ENCODE data around the gene ADH4. TPM values are rescaled to one million over a fixed set of nuclear protein-coding genes. Genes with fewer than 3 reads are reported as not detected.

ADH4 gene
- polyA plus RNA-seq, 1 donor (not counting 4 experiments of a cell fraction or from before 2014, with no cell fraction given) = not detected

DNA sequence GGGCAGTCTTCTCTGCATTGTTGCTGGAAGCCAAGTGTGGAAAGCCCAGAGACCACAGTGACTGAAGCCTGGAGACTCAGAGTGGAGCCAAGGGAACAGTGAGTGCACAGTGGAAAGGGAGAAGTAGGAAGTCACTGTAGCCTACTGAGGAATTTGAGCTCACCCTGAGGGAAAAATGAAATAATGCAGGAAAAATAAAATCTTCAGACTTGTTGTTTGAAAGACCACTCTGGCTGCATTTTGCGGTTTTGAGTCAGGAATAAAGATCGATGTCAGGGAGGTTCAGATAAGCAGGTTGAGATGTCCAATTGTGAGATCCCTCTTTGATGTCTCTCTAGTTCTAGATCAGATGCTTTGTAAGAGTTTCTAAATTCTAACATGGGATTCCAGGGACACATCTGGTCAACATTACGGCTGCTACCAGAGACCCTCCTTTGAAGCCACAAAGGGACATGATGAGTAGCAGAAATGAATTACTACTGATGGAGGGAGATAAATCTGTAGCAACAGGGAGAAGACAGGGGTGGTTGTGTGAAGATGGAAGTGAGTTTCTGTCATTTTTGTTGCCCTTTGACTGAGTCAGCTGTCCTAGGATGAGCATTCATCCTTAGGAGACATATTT, 8.4 kb downstream of the ADH4 start:
- no peaks in the 10 kb centered on the region for H3K79me2 ChIP-seq (ENCODE audit: control insufficient read depth, insufficient read depth, low read length)
- H3K4me3 ChIP-seq (ENCODE audit: control insufficient read depth in 2 of 3, extremely low read depth in 1 of 3, insufficient read depth in 2 of 3, low read depth in 1 of 3, low read length in 3 of 3) = no peak overlapping the region
- no peak overlapping the region for H3K4me2 ChIP-seq (ENCODE audit: control insufficient read depth, extremely low read depth, insufficient read depth, low read depth, low read length)
- DNase-seq (ENCODE audit: low read depth, low spot score) (no peak), FAIRE-seq (no peak)
- no peak overlapping the region for H3K27ac ChIP-seq (ENCODE audit: control insufficient read depth, insufficient read depth, low read length)
- H3K27me3 ChIP-seq (ENCODE audit: control insufficient read depth, extremely low read depth, insufficient read depth, low read length) = no peaks in the 10 kb centered on the region
- no peaks in the 10 kb centered on the region for H4K20me1 ChIP-seq (ENCODE audit: control insufficient read depth, extremely low read depth, insufficient read depth, low read length)
- H2AFZ ChIP-seq (ENCODE audit: control insufficient read depth, low read length) = no peak overlapping the region
- no peak overlapping the region for H3K9ac ChIP-seq (ENCODE audit: control insufficient read depth, extremely low read depth, insufficient read depth, low read length)
- TF ChIP-seq, protein P1, sequence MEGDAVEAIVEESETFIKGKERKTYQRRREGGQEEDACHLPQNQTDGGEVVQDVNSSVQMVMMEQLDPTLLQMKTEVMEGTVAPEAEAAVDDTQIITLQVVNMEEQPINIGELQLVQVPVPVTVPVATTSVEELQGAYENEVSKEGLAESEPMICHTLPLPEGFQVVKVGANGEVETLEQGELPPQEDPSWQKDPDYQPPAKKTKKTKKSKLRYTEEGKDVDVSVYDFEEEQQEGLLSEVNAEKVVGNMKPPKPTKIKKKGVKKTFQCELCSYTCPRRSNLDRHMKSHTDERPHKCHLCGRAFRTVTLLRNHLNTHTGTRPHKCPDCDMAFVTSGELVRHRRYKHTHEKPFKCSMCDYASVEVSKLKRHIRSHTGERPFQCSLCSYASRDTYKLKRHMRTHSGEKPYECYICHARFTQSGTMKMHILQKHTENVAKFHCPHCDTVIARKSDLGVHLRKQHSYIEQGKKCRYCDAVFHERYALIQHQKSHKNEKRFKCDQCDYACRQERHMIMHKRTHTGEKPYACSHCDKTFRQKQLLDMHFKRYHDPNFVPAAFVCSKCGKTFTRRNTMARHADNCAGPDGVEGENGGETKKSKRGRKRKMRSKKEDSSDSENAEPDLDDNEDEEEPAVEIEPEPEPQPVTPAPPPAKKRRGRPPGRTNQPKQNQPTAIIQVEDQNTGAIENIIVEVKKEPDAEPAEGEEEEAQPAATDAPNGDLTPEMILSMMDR (optimal IDR thresholded peaks at IDR 0.05 in 1 of 3, IDR thresholded peaks at IDR 0.05 in 1 of 3, conservative IDR thresholded peaks at IDR 0.05 in 1 of 3; ENCODE audit: extremely low read depth in 1 of 3, insufficient read depth in 2 of 3, low read length in 3 of 3) = no peak
- no peak for TF ChIP-seq EZH2 (IDR thresholded peaks at IDR 0.05; ENCODE audit: low read length)
- dilution Hi-C loops (cut with MboI; ENCODE audit: extremely low pct_ligation_motif_present, low sequenced_read_pairs) = no loop called here
- H3K4me1 ChIP-seq (ENCODE audit: control insufficient read depth, extremely low read depth, insufficient read depth, low read length) = no peaks in the 10 kb centered on the region
- no peaks in the 10 kb centered on the region for H3K9me1 ChIP-seq (ENCODE audit: control insufficient read depth, extremely low read depth, insufficient read depth, low read length)
- H3K9me3 ChIP-seq (ENCODE audit: control insufficient read depth, low read depth, low read length) = no peaks in the 10 kb centered on the region
- no peaks in the 10 kb centered on the region for H3K36me3 ChIP-seq (ENCODE audit: control insufficient read depth in 2 of 2, extremely low read depth in 1 of 2, insufficient read depth in 2 of 2, low read length in 2 of 2)

DNA sequence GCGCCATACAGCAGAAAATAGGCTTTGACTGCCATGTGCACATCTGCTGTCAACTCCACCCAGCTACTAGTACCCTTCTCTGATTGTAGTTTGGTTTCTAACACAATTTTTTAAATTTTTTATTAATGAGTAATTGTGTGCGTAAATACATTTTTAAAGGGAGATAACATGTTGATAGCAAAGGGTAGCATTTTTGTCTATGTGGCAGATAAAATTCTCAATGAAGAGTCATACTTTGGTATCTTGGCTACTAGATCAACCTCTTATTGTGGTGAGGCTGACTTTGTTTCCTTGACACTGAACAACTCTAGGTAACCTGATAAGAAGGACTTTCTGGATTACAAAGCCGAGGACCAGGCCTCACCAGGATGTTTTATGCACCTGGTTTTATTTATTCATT, 9.5 kb downstream of the ADH4 start:
- Histone ChIP-seq H2AFZ (ENCODE audit: control insufficient read depth, low read length) (no peak overlapping the region), H3K4me3 (ENCODE audit: control insufficient read depth in 2 of 3, extremely low read depth in 1 of 3, insufficient read depth in 2 of 3, low read depth in 1 of 3, low read length in 3 of 3) (no peak overlapping the region), H3K36me3 (ENCODE audit: control insufficient read depth in 2 of 2, extremely low read depth in 1 of 2, insufficient read depth in 2 of 2, low read length in 2 of 2) (no peaks in the 10 kb centered on the region), H3K9me3 (ENCODE audit: control insufficient read depth, low read depth, low read length) (no peaks in the 10 kb centered on the region), H3K27ac (ENCODE audit: control insufficient read depth, insufficient read depth, low read length) (no peak overlapping the region), H3K9ac (ENCODE audit: control insufficient read depth, extremely low read depth, insufficient read depth, low read length) (no peak overlapping the region), H4K20me1 (ENCODE audit: control insufficient read depth, extremely low read depth, insufficient read depth, low read length) (no peaks in the 10 kb centered on the region), H3K9me1 (ENCODE audit: control insufficient read depth, extremely low read depth, insufficient read depth, low read length) (no peaks in the 10 kb centered on the region), H3K79me2 (ENCODE audit: control insufficient read depth, insufficient read depth, low read length) (no peaks in the 10 kb centered on the region), H3K4me1 (ENCODE audit: control insufficient read depth, extremely low read depth, insufficient read depth, low read length) (no peaks in the 10 kb centered on the region), H3K4me2 (ENCODE audit: control insufficient read depth, extremely low read depth, insufficient read depth, low read depth, low read length) (no peak overlapping the region), H3K27me3 (ENCODE audit: control insufficient read depth, extremely low read depth, insufficient read depth, low read length) (no peaks in the 10 kb centered on the region)
- peak; percentile 61 for FAIRE-seq
- no peak for DNase-seq (ENCODE audit: low read depth, low spot score)
- dilution Hi-C loops (cut with MboI; ENCODE audit: extremely low pct_ligation_motif_present, low sequenced_read_pairs) = no loop called here
- no peak for TF ChIP-seq EZH2 (IDR thresholded peaks at IDR 0.05; ENCODE audit: low read length)
- TF ChIP-seq, protein P1 (optimal IDR thresholded peaks at IDR 0.05 in 1 of 3, IDR thresholded peaks at IDR 0.05 in 1 of 3, conservative IDR thresholded peaks at IDR 0.05 in 1 of 3; ENCODE audit: extremely low read depth in 1 of 3, insufficient read depth in 2 of 3, low read length in 3 of 3) = no peak
